Ishikawa (cell line): Measurements from ENCODE around the gene MYZAP.

Experiments used
- EP300 ChIP-seq: IDR thresholded peaks from 2 replicates; pipeline ENCODE4 v1.6.1; 2012; ENCODE audit warnings: borderline replicate concordance
- RAD21 ChIP-seq: IDR thresholded peaks from 2 replicates; pipeline ENCODE4 v1.6.1; 2012; ENCODE audit warnings: low read depth
- TAF1 ChIP-seq: IDR thresholded peaks from 2 replicates; pipeline ENCODE4 v1.6.1; 2012; ENCODE audit warnings: low read depth, mild to moderate bottlenecking
- TEAD4 ChIP-seq: IDR thresholded peaks from 2 replicates; pipeline ENCODE4 v1.6.1; 2012
- YY1 ChIP-seq: IDR thresholded peaks from 2 replicates; pipeline ENCODE4 v1.6.1; 2012; ENCODE audit warnings: low read depth
- TF ChIP-seq, protein P1 (sequence below): IDR thresholded peaks from 2 replicates; pipeline ENCODE4 v1.6.1; 2012

DNA sequence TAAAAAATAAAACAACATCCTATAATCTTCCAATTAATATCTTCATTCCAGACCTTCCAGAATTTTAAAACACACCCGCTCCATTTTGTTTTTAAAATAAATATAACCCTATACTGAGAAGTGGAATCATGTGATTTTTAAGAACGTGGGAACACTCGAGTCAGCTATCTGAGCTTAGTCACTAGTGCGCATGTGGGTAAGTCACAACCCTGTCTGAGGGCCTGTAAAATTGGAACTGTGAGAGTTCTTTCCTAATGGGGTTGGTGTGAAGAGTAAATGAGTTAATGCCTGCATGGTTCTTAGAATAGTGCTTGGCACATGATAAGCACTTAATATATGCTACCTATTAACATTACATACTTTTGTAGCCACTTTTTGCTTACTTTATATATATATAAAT, 95.0 kb downstream of the MYZAP start:
- TF ChIP-seq TEAD4 (no peak), EP300 (no peak), TAF1 (no peak), RAD21 (no peak), YY1 (no peak)
- TF ChIP-seq, protein P1, sequence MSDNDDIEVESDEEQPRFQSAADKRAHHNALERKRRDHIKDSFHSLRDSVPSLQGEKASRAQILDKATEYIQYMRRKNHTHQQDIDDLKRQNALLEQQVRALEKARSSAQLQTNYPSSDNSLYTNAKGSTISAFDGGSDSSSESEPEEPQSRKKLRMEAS = no peak
